AG04449 (cell line): ENCODE measurements around the gene SLFN12L.

Source experiments
- CTCF ChIA-PET: fragments of 350-600 bp; formaldehyde crosslinking; extraction: SDS; loops from one replicate; lab custom pipeline; 2021; ENCODE audit warnings: antibody characterized with exemption; lab: Yijun Ruan, JAX
- POLR2A ChIA-PET: fragments of 400-600, 350-600 bp; formaldehyde crosslinking; extraction: SDS; loops from one replicate; lab custom pipeline; 2020; ENCODE audit warnings: antibody characterized with exemption, inconsistent platforms; lab: Yijun Ruan, JAX
- DNase-seq: peaks from one replicate; pipeline ENCODE4 v3.0.0-alpha.2; 2010; ENCODE audit warnings: low read depth, low spot score
- H3K4me3 ChIP-seq: 2 replicates; pipeline ENCODE4 v1.5.1; 2011; ENCODE audit warnings: low read depth, mild to moderate bottlenecking, control low read depth, low read length
- TF ChIP-seq, protein P1 (sequence below): IDR thresholded peaks from one replicate; pipeline ENCODE4 v1.5.1; 2011; ENCODE audit warnings: mild to moderate bottlenecking, moderate library complexity, low read length, control low read depth, inconsistent platforms; ENCODE audit not compliant: insufficient read depth; ENCODE audit errors: missing control alignments

The SLFN12L gene

DNA sequence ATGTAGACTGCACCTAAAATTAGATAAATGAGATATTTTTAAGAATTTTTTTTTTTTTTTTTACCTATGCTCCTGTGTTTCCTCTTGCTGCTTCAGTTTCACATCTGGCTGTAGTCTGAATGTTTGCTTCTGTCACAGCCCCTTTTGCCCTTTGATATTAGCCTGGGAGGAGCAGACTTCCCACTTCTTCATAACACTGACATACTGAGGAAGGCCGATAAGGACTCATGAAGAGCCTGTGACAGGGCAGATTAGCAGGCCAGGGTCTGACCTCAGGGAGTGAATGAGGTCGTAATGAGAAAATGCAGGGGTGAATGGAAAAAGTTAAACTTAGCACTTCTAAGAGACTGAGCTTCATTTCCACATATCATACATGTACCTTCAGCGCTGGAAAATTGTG lies 23.2 kb upstream of the SLFN12L start, which contains the start of gene SLFN14:
SLFN14 (minus strand) TSS at position 117 of the 400 bp plus-strand sequence. CDS start 2,757 bp downstream, outside the sequence.
- TF ChIP-seq, protein P1, sequence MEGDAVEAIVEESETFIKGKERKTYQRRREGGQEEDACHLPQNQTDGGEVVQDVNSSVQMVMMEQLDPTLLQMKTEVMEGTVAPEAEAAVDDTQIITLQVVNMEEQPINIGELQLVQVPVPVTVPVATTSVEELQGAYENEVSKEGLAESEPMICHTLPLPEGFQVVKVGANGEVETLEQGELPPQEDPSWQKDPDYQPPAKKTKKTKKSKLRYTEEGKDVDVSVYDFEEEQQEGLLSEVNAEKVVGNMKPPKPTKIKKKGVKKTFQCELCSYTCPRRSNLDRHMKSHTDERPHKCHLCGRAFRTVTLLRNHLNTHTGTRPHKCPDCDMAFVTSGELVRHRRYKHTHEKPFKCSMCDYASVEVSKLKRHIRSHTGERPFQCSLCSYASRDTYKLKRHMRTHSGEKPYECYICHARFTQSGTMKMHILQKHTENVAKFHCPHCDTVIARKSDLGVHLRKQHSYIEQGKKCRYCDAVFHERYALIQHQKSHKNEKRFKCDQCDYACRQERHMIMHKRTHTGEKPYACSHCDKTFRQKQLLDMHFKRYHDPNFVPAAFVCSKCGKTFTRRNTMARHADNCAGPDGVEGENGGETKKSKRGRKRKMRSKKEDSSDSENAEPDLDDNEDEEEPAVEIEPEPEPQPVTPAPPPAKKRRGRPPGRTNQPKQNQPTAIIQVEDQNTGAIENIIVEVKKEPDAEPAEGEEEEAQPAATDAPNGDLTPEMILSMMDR = no peak
- POLR2A ChIA-PET = no interaction called here

DNA sequence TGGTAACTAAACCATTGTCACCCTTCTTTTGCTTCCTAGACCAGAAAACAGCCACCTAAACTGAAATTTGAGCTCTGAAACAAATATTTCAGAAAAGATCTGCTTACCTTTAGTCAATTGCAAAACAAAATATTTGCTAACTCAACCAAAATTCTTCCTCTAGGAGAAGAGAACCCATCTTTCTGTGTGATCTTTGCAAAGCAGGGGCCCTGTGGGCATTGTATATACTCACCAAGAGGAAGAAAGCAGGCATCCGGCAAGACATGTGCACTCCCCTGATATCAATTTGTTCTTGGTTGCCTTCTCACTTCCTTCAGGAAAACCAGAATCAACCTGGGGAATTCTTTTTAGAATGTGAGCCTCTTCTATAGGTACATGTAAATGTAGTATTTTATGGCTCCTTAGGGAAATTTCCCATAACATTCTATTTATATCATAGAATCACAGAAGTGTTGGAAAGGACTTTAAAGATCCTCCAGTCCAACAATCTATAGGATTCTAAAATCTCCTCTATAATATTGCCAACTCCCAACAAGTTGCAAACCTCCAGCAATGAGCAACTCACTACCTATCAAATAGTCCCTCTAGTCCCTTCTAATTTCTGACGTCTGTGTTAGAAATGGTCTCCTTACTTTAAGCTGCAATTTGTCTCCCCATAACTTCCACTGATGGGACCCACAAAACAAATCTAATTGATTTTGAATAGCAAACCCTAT lies 22.2 kb upstream of the SLFN12L start:
- no peak for DNase-seq
- TF ChIP-seq, protein P1 = no peak
- ChIA-PET CTCF (interaction anchor here (0.8 to 1.3 kb wide), 5 partner anchors 18 to 188 kb away, joined by 3 to 4 read pairs (median 3); no protein-coding TSS in a partner anchor), POLR2A (no interaction called here)
- no peak overlapping the region for H3K4me3 ChIP-seq

More for the DNA sequence above, 23.2 kb upstream of the SLFN12L start, which contains the start of gene SLFN14:
- DNase-seq = no peak
- no peak within 1 kb of the TSS for H3K4me3 ChIP-seq
- CTCF ChIA-PET = interaction anchor here (0.9 to 1.3 kb wide), 3 partner anchors 9 to 186 kb away, joined by 3 to 4 read pairs (median 3); no protein-coding TSS in a partner anchor

- ChIA-PET CTCF (no interaction called here), POLR2A (no interaction called here)
- H3K4me3 ChIP-seq = no peak overlapping the region
- TF ChIP-seq, protein P1 = no peak
- DNase-seq = no peak
Measured at GRCh38 chr17:35557353-35557752, 19.9 kb upstream of the SLFN12L start.

GRCh38 chr17:35555691-35556090 lies 18.2 kb upstream of the SLFN12L start:
- TF ChIP-seq, protein P1 = no peak
- CTCF ChIA-PET = interaction anchor here (1.3 to 2.0 kb wide), 2 partner anchors 17 to 192 kb away, joined by 5 to 8 read pairs; no protein-coding TSS in a partner anchor
- no peak for DNase-seq
- H3K4me3 ChIP-seq = no peak overlapping the region
- POLR2A ChIA-PET = no interaction called here

GRCh38 chr17:35554668-35555067 lies 17.2 kb upstream of the SLFN12L start:
- no peak for DNase-seq
- TF ChIP-seq, protein P1 = no peak
- ChIA-PET POLR2A (interaction anchor here (0.6 kb wide), 1 partner anchor 9 kb away, joined by 4 read pairs; no protein-coding TSS in a partner anchor), CTCF (interaction anchor here (0.6 to 2.0 kb wide), 7 partner anchors 11 to 316 kb away, joined by 3 to 8 read pairs (median 3); no protein-coding TSS in a partner anchor)
- no peak overlapping the region for H3K4me3 ChIP-seq

DNA sequence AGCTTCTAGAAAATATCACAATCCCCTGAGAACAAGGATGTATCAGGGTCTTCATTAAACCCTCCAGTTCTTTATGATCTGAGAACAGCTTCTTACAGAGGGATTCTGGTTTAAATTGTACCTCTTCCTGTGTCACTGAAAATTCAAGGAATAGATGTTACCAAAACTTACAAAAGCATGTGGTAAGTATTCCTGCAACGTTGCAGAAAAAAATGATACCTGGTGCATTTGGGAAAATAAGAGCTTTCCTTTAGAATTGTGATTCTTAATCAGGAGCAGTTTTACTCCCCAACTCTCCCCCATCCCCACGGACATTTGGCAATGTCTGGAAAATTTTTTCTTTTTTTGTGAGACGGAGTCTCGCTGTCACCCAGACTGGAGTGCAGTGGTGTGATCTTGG lies 15.8 kb upstream of the SLFN12L start:
- TF ChIP-seq, protein P1 = no peak
- no peak overlapping the region for H3K4me3 ChIP-seq
- ChIA-PET POLR2A (no interaction called here), CTCF (interaction anchor here (0.6 to 1.2 kb wide), 5 partner anchors 11 to 240 kb away, joined by 3 to 4 read pairs (median 3); no protein-coding TSS in a partner anchor)
- no peak for DNase-seq
